Common myeloid progenitor, CD34-positive (primary cell): Measurements from ENCODE around the gene ANKRD12.
"Not testable (repeated sequence)": the region's sequence is repeated elsewhere in the genome, so short reads cannot be mapped to it uniquely, and the experiment has no call there.

ENCODE experiments used
- CTCF ChIA-PET: fragments of 350-600 bp; sonication (Branson Sonifier 250); formaldehyde crosslinking; loops from one replicate; lab custom pipeline; 2021; ENCODE audit warnings: antibody characterized with exemption; lab: Charles Lee
- POLR2A ChIA-PET: fragments of 350-600 bp; sonication (Branson Sonifier 250); formaldehyde crosslinking; loops from one replicate; lab custom pipeline; 2021; ENCODE audit warnings: antibody characterized with exemption; lab: Charles Lee
- DNase-seq, 3 donors: peaks; one replicate each; pipeline versions ENCODE4 v3.0.0 to v3.0.0-alpha.2; 2013
- H3K27ac ChIP-seq, 2 experiments: 1 replicate in 1 of 2; 2 replicates in 1 of 2; pipeline ENCODE4 v1.7.0; 2013; ENCODE audit warnings: inconsistent platforms in 2 of 2, low read length in 2 of 2, mild to moderate bottlenecking in 2 of 2, low read depth in 1 of 2, moderate library complexity in 1 of 2; ENCODE audit not compliant: severe bottlenecking in 2 of 2, insufficient read depth in 1 of 2, poor library complexity in 1 of 2
- H3K27me3 ChIP-seq, 5 experiments: replicated peaks in 2 of 5; 1 replicate in 3 of 5; 2 replicates in 2 of 5; pipeline versions ENCODE4 v1.6.1 to v1.7.0; 2013; ENCODE audit warnings: low read length in 4 of 5, mild to moderate bottlenecking in 2 of 5, moderate library complexity in 2 of 5, inconsistent platforms in 1 of 5; ENCODE audit not compliant: insufficient read depth in 5 of 5, control insufficient read depth in 4 of 5
- H3K36me3 ChIP-seq, 4 experiments: 1 replicate in 2 of 4; 2 replicates in 2 of 4; pipeline versions ENCODE4 v1.6.1 to v1.7.0; 2013; ENCODE audit warnings: low read length in 3 of 4, control low read depth in 1 of 4, mild to moderate bottlenecking in 1 of 4; ENCODE audit not compliant: control insufficient read depth in 4 of 4, insufficient read depth in 4 of 4
- H3K4me1 ChIP-seq, 4 experiments: 1 replicate in 3 of 4; 2 replicates in 1 of 4; pipeline versions ENCODE4 v1.6.1 to v1.7.1; 2013; ENCODE audit warnings: low read length in 3 of 4, mild to moderate bottlenecking in 3 of 4, control low read depth in 1 of 4, inconsistent platforms in 1 of 4, moderate library complexity in 1 of 4; ENCODE audit not compliant: control insufficient read depth in 4 of 4, insufficient read depth in 4 of 4; ENCODE audit errors: control extremely low read depth in 1 of 4
- H3K4me3 ChIP-seq, 7 experiments: 1 replicate in 4 of 7; 2 replicates in 3 of 7; pipeline versions ENCODE4 v1.5.1 to v1.7.0; 2013; ENCODE audit warnings: mild to moderate bottlenecking in 7 of 7, low read length in 6 of 7, moderate library complexity in 6 of 7, inconsistent platforms in 2 of 7, low read depth in 2 of 7, control low read depth in 1 of 7; ENCODE audit not compliant: insufficient read depth in 4 of 7, control insufficient read depth in 1 of 7; ENCODE audit errors: extremely low read depth in 1 of 7
- H3K9me3 ChIP-seq, 5 experiments: 1 replicate in 4 of 5; 2 replicates in 1 of 5; pipeline versions ENCODE4 v1.6.1 to v1.7.1; 2013; ENCODE audit warnings: low read length in 4 of 5, mild to moderate bottlenecking in 2 of 5, inconsistent platforms in 1 of 5, low read depth in 1 of 5, moderate library complexity in 1 of 5; ENCODE audit not compliant: control insufficient read depth in 4 of 5, insufficient read depth in 2 of 5; ENCODE audit errors: control extremely low read depth in 1 of 5
- WGBS: methylation state at CpG from one replicate; pipeline ENCODE4 v1.1.5; 2013; ENCODE audit not compliant: insufficient coverage; 5-methylcytosine and 5-hydroxymethylcytosine counted together

The ANKRD12 gene

DNA sequence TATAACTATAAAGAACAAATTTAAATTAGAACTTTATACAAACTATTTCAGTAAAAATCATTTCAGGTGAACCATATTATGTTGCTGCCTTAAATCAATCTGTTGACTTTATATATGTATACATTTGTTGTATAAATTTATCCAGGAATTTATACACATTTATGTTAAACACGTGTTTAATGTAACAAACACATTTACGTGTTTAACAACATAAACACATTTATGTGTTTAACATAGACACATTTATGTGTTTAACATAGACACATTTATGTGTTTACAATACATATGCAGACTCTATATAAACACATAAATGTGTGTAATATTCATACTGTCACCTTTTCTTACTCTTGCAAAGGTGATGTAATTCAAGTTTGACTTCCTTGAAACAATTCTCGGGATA, 122.6 kb downstream of the ANKRD12 start:
- no peak for DNase-seq
- CTCF ChIA-PET: no interaction called here
- no peaks in the 10 kb centered on the region for H3K27me3 ChIP-seq
- no peak overlapping the region for H3K4me3 ChIP-seq
- peaks cover 0 to 31% (median 5%) of the 10 kb centered on the region in 4 experiments for H3K36me3 ChIP-seq
- no peaks in the 10 kb centered on the region for H3K4me1 ChIP-seq
- H3K27ac ChIP-seq: no peak overlapping the region
- POLR2A ChIA-PET: no interaction called here
- peaks cover 0 to 3% (median 0%) of the 10 kb centered on the region in 5 experiments for H3K9me3 ChIP-seq
- 86% methylated on average over 1 of the region's 3 CpGs for WGBS

DNA sequence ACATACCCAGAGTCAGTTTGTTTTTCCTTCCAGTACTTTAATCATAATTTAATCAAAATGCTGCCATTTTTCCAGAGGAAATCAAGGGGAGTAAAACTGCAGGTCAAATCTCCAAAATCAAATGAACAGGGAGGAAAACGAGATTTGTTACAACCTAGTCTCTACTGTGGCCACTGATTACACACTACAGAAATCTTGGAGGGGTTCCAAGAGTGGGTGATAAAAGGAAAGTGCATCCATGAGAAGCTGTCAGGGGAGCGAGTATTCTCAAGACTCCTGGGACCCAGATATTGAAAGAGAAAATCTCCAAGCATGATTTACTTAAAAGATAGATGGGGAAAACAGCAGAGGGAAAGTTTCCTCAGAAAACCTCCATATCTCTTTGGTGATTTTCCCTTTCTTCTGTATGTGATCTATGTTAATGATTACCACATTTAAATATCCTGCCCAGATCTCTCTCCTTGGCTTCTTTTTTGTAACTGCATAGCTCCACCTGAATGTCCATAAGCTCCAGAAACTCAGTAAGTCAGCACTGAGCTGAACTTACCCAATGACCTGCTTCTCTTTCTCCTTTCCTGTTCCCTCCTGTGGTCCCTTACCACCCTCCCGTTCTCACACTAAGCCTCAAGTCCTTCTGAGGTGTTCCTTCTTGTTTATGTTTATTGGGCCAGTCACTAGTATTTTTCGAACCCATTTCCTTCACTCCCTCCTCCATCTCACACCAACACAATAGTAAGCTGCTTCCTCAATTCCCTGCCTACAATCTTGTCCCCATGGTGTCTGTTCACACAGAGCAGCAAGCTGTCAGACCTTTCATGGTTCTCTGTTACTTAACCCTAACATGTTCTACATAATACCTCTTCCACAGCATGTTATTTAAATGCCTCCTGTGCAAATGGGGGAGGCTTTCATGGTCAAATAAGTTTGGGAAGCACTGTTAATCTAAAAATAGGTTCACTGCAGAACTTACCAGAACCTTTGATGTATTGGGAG, 124.1 kb downstream of the ANKRD12 start:
- Histone ChIP-seq H3K27me3 (no peaks in the 10 kb centered on the region), H3K36me3 (peaks cover 4 to 29% (median 10%) of the 10 kb centered on the region in 4 experiments), H3K27ac (no peak overlapping the region), H3K4me3 (no peak overlapping the region), H3K9me3 (peaks cover 0 to 4% (median 2%) of the 10 kb centered on the region in 5 experiments), H3K4me1 (no peaks in the 10 kb centered on the region)
- WGBS: 90% methylated on average over 2 of the region's 4 CpGs
- POLR2A ChIA-PET: no interaction called here
- CTCF ChIA-PET: interaction anchor here (0.9 kb wide), 1 partner anchor 71 kb away, joined by 6 read pairs; no protein-coding TSS in a partner anchor
- no peak for DNase-seq

DNA sequence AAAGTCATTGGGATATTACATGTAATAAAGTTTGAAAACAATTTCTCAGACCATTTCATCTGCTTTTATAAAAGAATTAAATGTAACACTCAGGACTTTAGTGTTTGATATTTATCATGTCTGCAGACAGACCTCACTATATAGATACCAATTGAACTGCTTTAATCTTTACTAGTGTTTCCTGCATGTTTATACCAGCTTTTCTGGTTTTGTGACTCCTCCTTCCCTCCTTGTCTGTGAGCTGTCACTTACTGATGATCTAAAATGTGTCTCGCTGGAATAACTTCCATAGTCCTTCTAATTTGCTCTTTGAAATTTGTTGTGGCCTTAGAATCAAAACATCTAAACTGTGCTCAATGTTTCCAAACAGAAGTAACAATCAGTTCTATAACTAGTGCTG, 126.7 kb downstream of the ANKRD12 start:
- no CpG with 5 or more reads among the region's 1 CpG for WGBS

DNA sequence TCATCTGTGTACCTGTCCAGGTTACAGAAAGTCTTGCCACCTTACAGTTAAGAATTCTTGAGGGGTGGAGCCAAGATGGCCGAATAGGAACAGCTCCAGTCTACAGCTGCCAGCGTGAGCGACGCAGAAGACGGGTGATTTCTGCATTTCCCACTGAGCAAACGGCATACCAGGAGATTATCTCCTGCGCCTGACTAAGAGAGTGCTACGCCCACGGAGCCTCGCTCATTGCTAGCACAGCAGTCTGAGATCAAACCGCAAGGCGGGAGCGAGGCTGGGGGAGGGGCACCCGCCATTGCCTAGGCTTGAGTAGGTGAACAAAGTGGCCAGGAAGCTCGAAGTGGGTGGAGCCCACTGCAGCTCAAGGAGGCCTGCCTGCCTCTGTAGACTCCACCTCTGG, 128.2 kb downstream of the ANKRD12 start:
- peaks cover 0 to 16% (median 10%) of the 10 kb centered on the region in 4 experiments for H3K36me3 ChIP-seq
- POLR2A ChIA-PET, H3K9me3 ChIP-seq, H3K27me3 ChIP-seq, DNase-seq, H3K27ac ChIP-seq, H3K4me3 ChIP-seq, H3K4me1 ChIP-seq: not testable (repeated sequence)
- WGBS: 99% methylated on average over 15 of the region's 15 CpGs
- CTCF ChIA-PET: interaction anchor here (1.2 kb wide), 1 partner anchor 24 kb away, joined by 3 read pairs; no protein-coding TSS in a partner anchor

More for the DNA sequence above, 126.7 kb downstream of the ANKRD12 start:
- Histone ChIP-seq H3K9me3 (peaks cover 0 to 4% (median 2%) of the 10 kb centered on the region in 5 experiments), H3K27ac (no peak overlapping the region), H3K36me3 (peaks cover 2 to 21% (median 10%) of the 10 kb centered on the region in 4 experiments), H3K27me3 (no peaks in the 10 kb centered on the region), H3K4me1 (no peaks in the 10 kb centered on the region), H3K4me3 (no peak overlapping the region)
- CTCF ChIA-PET: no interaction called here
- DNase-seq: no peak
- POLR2A ChIA-PET: interaction anchor here (0.6 kb wide), 1 partner anchor 58 kb away, joined by 4 read pairs; no protein-coding TSS in a partner anchor

DNA sequence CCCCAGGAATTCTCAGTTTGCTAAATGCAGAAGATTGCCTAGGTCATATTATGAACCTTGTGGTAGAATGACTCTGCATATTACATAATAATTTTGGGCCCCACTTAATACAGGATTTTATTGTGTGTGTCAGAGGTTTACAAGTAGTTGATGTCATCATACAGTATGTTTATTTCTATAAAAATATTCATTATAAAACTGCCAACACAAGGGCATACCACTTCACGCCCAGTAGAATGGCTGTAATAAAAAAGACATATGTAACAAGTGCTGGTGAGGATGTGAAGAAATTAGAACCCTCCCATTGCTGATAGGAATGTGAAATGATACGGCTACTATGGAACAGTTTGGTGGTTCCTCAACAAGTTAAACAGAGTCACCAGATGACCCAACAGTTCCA, 136.6 kb downstream of the ANKRD12 start:
- no peaks in the 10 kb centered on the region for H3K27me3 ChIP-seq
- peaks cover 0 to 2% (median 0%) of the 10 kb centered on the region in 5 experiments for H3K9me3 ChIP-seq
- H3K36me3 ChIP-seq: peaks cover 18 to 45% (median 30%) of the 10 kb centered on the region in 4 experiments
- ChIA-PET POLR2A (interaction anchor here (0.5 kb wide), 1 partner anchor 13 kb away, joined by 9 read pairs; no protein-coding TSS in a partner anchor), CTCF (no interaction called here)
- no peak overlapping the region for H3K4me3 ChIP-seq
- WGBS: no CpG with 5 or more reads among the region's 2 CpGs
- H3K4me1 ChIP-seq: no peaks in the 10 kb centered on the region
- DNase-seq: no peak
- no peak overlapping the region for H3K27ac ChIP-seq

DNA sequence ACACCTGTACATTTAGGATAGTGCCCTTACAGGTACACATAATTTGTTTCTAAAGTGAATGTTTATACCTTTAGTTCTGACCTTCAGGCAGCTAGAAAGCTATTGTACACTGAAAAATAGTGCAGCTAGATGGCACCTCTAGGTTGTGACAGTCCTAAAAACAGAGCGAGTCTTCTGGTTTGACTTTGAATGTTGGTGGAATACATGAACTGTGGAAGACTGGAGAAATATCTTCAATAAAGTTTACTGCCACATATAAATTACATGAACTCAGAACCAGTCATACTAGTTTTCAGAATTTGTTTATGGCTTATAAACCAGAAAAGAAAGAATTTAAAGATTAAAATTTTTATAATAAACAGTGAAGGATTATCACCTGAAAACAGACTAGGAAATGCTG, 139.3 kb downstream of the ANKRD12 start:
- Histone ChIP-seq H3K9me3 (peaks cover 0 to 2% (median 0%) of the 10 kb centered on the region in 5 experiments), H3K4me3 (no peak overlapping the region), H3K27ac (no peak overlapping the region), H3K27me3 (no peaks in the 10 kb centered on the region), H3K36me3 (peaks cover 20 to 55% (median 38%) of the 10 kb centered on the region in 4 experiments), H3K4me1 (no peaks in the 10 kb centered on the region)
- no CpG with 5 or more reads among the region's 1 CpG for WGBS
- DNase-seq: no peak
- CTCF ChIA-PET: interaction anchor here (1.8 kb wide), 1 partner anchor 20 kb away, joined by 3 read pairs; no protein-coding TSS in a partner anchor
- POLR2A ChIA-PET: no interaction called here
